Mesendoderm (in vitro differentiated cells): ENCODE measurements around the gene ROBO2.

ENCODE experiments used
- DNase-seq: peaks from one replicate; pipeline ENCODE4 v3.0.0; 2013
- H2AK5ac ChIP-seq: 2 replicates; pipeline ENCODE4 v1.6.1; 2013; ENCODE audit warnings: low read length, inconsistent platforms
- H2BK120ac ChIP-seq: 2 replicates; pipeline ENCODE4 v1.6.1; 2013; ENCODE audit warnings: low read depth, mild to moderate bottlenecking, low read length, moderate library complexity, mixed read lengths
- H2BK15ac ChIP-seq: replicated peaks from 2 replicates; pipeline ENCODE4 v1.6.1; 2013; ENCODE audit warnings: low read depth, mild to moderate bottlenecking, moderate library complexity
- H2BK5ac ChIP-seq: 2 replicates; pipeline ENCODE4 v1.6.1; 2013; ENCODE audit warnings: low read length, inconsistent platforms
- H3K18ac ChIP-seq: 2 replicates; pipeline ENCODE4 v1.6.1; 2013; ENCODE audit warnings: mild to moderate bottlenecking, low read length, mixed read lengths
- H3K23ac ChIP-seq: one replicate; pipeline ENCODE4 v1.6.1; 2013; ENCODE audit warnings: low read length
- H3K27ac ChIP-seq: 2 replicates; pipeline ENCODE4 v1.5.1; 2013; ENCODE audit warnings: low read depth, mild to moderate bottlenecking, inconsistent platforms, low read length, moderate library complexity
- H3K27me3 ChIP-seq: 2 replicates; pipeline ENCODE4 v1.6.1; 2013; ENCODE audit warnings: low read length, control low read depth, mild to moderate bottlenecking, inconsistent platforms; ENCODE audit not compliant: insufficient read depth, poor library complexity
- H3K36me3 ChIP-seq: 2 replicates; pipeline ENCODE4 v1.6.1; 2013; ENCODE audit warnings: low read length, inconsistent platforms; ENCODE audit not compliant: control insufficient read depth, insufficient read depth
- H3K4ac ChIP-seq: one replicate; pipeline ENCODE4 v1.6.1; 2013; ENCODE audit warnings: low read depth, mild to moderate bottlenecking, low read length, moderate library complexity
- H3K4me1 ChIP-seq: 2 replicates; pipeline ENCODE4 v1.6.1; 2013; ENCODE audit warnings: low read depth, low read length, inconsistent platforms; ENCODE audit not compliant: control insufficient read depth
- H3K4me2 ChIP-seq: 2 replicates; pipeline ENCODE4 v1.6.1; 2013; ENCODE audit warnings: low read length
- H3K4me3 ChIP-seq: 2 replicates; pipeline ENCODE4 v1.5.1; 2013; ENCODE audit warnings: mild to moderate bottlenecking, low read length
- H3K56ac ChIP-seq: one replicate; pipeline ENCODE4 v1.6.1; 2013; ENCODE audit warnings: low read length
- H3K79me1 ChIP-seq: 2 replicates; pipeline ENCODE4 v1.6.1; 2013; ENCODE audit warnings: low read length, inconsistent platforms
- H3K79me2 ChIP-seq: 2 replicates; pipeline ENCODE4 v1.6.1; 2013; ENCODE audit warnings: mild to moderate bottlenecking, low read length; ENCODE audit not compliant: control insufficient read depth, insufficient read depth
- H3K9ac ChIP-seq: 2 replicates; pipeline ENCODE4 v1.6.1; 2013; ENCODE audit warnings: low read length, inconsistent platforms
- H4K5ac ChIP-seq: one replicate; pipeline ENCODE4 v1.6.1; 2013; ENCODE audit warnings: low read length
- H4K8ac ChIP-seq: one replicate; pipeline ENCODE4 v1.6.1; 2013; ENCODE audit warnings: low read depth, mild to moderate bottlenecking, control low read depth, low read length, moderate library complexity
- WGBS: extraction: QIAGEN DNeasy Blood & Tissue Kit; methylation state at CpG from one replicate; pipeline ENCODE4 v1.1.7; 2013; ENCODE audit warnings: low lambda C conversion rate, missing lambda C conversion rate; ENCODE audit not compliant: insufficient coverage; ENCODE audit errors: extremely low coverage; 5-methylcytosine and 5-hydroxymethylcytosine counted together

Gene ROBO2

GRCh38 chr3:77190374-77190773, 150.5 kb downstream of the ROBO2 start:
- no peak overlapping the region for H2BK5ac ChIP-seq
- no peak overlapping the region for H4K5ac ChIP-seq
- no peaks in the 10 kb centered on the region for H3K79me1 ChIP-seq
- H3K4me3 ChIP-seq: no peak overlapping the region
- no peak overlapping the region for H2BK15ac ChIP-seq
- H3K56ac ChIP-seq: no peak overlapping the region
- no peak overlapping the region for H3K4ac ChIP-seq
- no peaks in the 10 kb centered on the region for H3K27me3 ChIP-seq
- H3K9ac ChIP-seq: no peak overlapping the region
- no peaks in the 10 kb centered on the region for H3K79me2 ChIP-seq
- H3K4me1 ChIP-seq: no peaks in the 10 kb centered on the region
- H3K36me3 ChIP-seq: no peaks in the 10 kb centered on the region
- H3K18ac ChIP-seq: no peak overlapping the region
- H4K8ac ChIP-seq: no peak overlapping the region
- H3K23ac ChIP-seq: no peak overlapping the region
- no peak overlapping the region for H3K27ac ChIP-seq
- H2AK5ac ChIP-seq: no peak overlapping the region
- no peak overlapping the region for H3K4me2 ChIP-seq
- WGBS: no CpG with 5 or more reads among the region's 3 CpGs
- no peak overlapping the region for H2BK120ac ChIP-seq
- no peak for DNase-seq

- Histone ChIP-seq H2BK15ac (no peak overlapping the region), H3K4me1 (no peaks in the 10 kb centered on the region), H3K18ac (no peak overlapping the region), H3K9ac (no peak overlapping the region), H3K56ac (no peak overlapping the region), H2BK5ac (no peak overlapping the region), H3K79me1 (no peaks in the 10 kb centered on the region), H3K27ac (no peak overlapping the region), H3K36me3 (no peaks in the 10 kb centered on the region), H3K27me3 (no peaks in the 10 kb centered on the region), H4K5ac (no peak overlapping the region), H2BK120ac (no peak overlapping the region), H2AK5ac (no peak overlapping the region), H3K4me3 (no peak overlapping the region), H3K4me2 (no peak overlapping the region), H3K79me2 (no peaks in the 10 kb centered on the region), H3K4ac (no peak overlapping the region), H4K8ac (no peak overlapping the region), H3K23ac (no peak overlapping the region)
- no peak for DNase-seq
- no CpG with 5 or more reads among the region's 4 CpGs for WGBS
Measured at GRCh38 chr3:77191014-77191413, 151.1 kb downstream of the ROBO2 start.

GRCh38 chr3:77191640-77192039, 151.7 kb downstream of the ROBO2 start:
- no peak overlapping the region for H3K27ac ChIP-seq
- H2BK5ac ChIP-seq: no peak overlapping the region
- no peak overlapping the region for H3K18ac ChIP-seq
- no peaks in the 10 kb centered on the region for H3K27me3 ChIP-seq
- H2BK15ac ChIP-seq: no peak overlapping the region
- no CpG with 5 or more reads among the region's 3 CpGs for WGBS
- no peak overlapping the region for H3K4ac ChIP-seq
- no peak overlapping the region for H3K23ac ChIP-seq
- no peak overlapping the region for H3K56ac ChIP-seq
- peak; percentile 4 for DNase-seq
- H3K9ac ChIP-seq: no peak overlapping the region
- H3K79me2 ChIP-seq: no peaks in the 10 kb centered on the region
- H2BK120ac ChIP-seq: no peak overlapping the region
- H3K4me3 ChIP-seq: no peak overlapping the region
- H2AK5ac ChIP-seq: no peak overlapping the region
- no peak overlapping the region for H4K5ac ChIP-seq
- H3K4me2 ChIP-seq: no peak overlapping the region
- H3K4me1 ChIP-seq: no peaks in the 10 kb centered on the region
- H3K79me1 ChIP-seq: no peaks in the 10 kb centered on the region
- H4K8ac ChIP-seq: no peak overlapping the region
- no peaks in the 10 kb centered on the region for H3K36me3 ChIP-seq

DNA sequence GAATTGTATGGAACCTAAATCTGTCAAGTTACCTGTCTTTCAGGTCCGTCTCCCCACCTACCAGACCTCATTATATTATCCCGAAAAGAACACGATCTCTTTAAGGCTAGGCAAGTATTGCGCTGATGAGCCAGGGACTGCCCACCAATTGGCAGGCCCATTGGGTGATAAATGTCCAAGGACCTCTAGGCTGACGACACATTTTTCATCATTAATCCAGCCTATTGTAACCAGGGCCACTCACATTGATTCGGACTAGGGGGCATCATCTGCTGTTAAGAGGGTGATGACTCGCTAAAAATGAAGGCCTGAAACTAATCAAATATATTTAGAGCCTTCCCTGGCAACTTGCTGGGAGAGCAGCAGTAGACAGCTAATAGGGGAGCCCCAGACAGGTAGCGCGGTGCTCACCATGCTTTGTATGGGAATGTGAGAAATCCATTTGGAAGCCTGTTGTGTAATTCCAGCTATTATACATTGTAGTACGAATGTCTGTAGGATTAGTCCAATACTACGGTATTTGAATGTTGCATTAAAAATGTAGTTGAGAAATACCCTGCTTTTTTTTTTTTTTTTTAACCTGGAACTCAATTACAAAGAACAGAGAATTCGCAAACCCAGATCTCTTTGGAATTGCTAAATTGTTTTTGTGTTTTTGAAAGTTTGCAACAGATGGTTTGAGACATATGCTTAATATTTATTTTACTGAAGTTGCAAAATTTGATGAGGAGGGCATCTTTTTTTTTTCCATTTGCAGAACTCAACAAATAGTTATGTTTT, 156.1 kb downstream of the ROBO2 start:
- Histone ChIP-seq H2BK5ac (no peak overlapping the region), H3K18ac (no peak overlapping the region), H2BK15ac (no peak overlapping the region), H3K4me1 (no peaks in the 10 kb centered on the region), H4K5ac (no peak overlapping the region), H3K27ac (no peak overlapping the region), H3K79me2 (no peaks in the 10 kb centered on the region), H3K27me3 (no peaks in the 10 kb centered on the region), H2BK120ac (no peak overlapping the region), H3K4me3 (no peak overlapping the region), H3K36me3 (no peaks in the 10 kb centered on the region), H2AK5ac (no peak overlapping the region), H3K56ac (no peak overlapping the region), H3K4me2 (no peak overlapping the region), H3K79me1 (no peaks in the 10 kb centered on the region), H4K8ac (no peak overlapping the region), H3K23ac (no peak overlapping the region), H3K4ac (peak overlapping the region; percentile 36), H3K9ac (no peak overlapping the region)
- DNase-seq: no peak
- WGBS: no CpG with 5 or more reads among the region's 12 CpGs

- Histone ChIP-seq H2AK5ac (no peak overlapping the region), H3K4ac (no peak overlapping the region)
Measured at GRCh38 chr3:77197408-77197807, 157.5 kb downstream of the ROBO2 start.

DNA sequence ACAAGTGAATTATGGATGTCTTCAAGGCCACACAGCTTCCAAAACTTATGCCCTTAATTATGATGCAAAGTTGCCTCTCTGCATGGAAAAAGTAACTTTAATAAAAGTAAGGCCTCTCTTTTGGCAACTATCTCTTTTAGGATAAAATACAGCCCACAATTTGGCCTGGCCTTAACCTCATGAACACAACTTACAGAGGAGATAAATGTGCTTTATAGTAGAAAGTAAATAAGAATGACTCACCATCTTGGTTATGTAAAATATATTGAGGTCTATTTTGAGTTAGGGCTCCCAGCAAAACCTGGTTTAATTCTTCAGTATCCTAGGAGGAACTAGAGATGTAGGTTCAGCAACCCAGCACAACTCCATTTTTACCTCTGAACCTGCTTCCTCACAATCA, 164.0 kb downstream of the ROBO2 start:
- no peak overlapping the region for H3K23ac ChIP-seq
- no peak overlapping the region for H3K9ac ChIP-seq
- H2BK5ac ChIP-seq: no peak overlapping the region
- no peak overlapping the region for H4K8ac ChIP-seq
- H3K27me3 ChIP-seq: no peaks in the 10 kb centered on the region
- H3K4me1 ChIP-seq: no peaks in the 10 kb centered on the region
- H3K4me2 ChIP-seq: no peak overlapping the region
- H2BK15ac ChIP-seq: no peak overlapping the region
- no peak overlapping the region for H2AK5ac ChIP-seq
- no peak overlapping the region for H2BK120ac ChIP-seq
- no peaks in the 10 kb centered on the region for H3K79me1 ChIP-seq
- no peak overlapping the region for H3K18ac ChIP-seq
- no peak overlapping the region for H3K27ac ChIP-seq
- no peak for DNase-seq
- H3K4me3 ChIP-seq: no peak overlapping the region
- H4K5ac ChIP-seq: no peak overlapping the region
- H3K79me2 ChIP-seq: no peaks in the 10 kb centered on the region
- no peak overlapping the region for H3K56ac ChIP-seq
- no peaks in the 10 kb centered on the region for H3K36me3 ChIP-seq
- no peak overlapping the region for H3K4ac ChIP-seq

More at GRCh38 chr3:77197408-77197807, 157.5 kb downstream of the ROBO2 start:
- no peak for DNase-seq
- WGBS: no CpG with 5 or more reads among the region's 2 CpGs
- H3K79me1 ChIP-seq: no peaks in the 10 kb centered on the region
- no peak overlapping the region for H2BK120ac ChIP-seq
- no peaks in the 10 kb centered on the region for H3K4me1 ChIP-seq
- no peak overlapping the region for H3K4me3 ChIP-seq
- H2BK5ac ChIP-seq: no peak overlapping the region
- no peak overlapping the region for H3K9ac ChIP-seq
- H4K5ac ChIP-seq: no peak overlapping the region
- no peak overlapping the region for H3K27ac ChIP-seq
- H3K27me3 ChIP-seq: no peaks in the 10 kb centered on the region
- H3K36me3 ChIP-seq: no peaks in the 10 kb centered on the region
- no peak overlapping the region for H3K18ac ChIP-seq
- H3K4me2 ChIP-seq: no peak overlapping the region
- H3K56ac ChIP-seq: no peak overlapping the region
- H4K8ac ChIP-seq: no peak overlapping the region
- H3K79me2 ChIP-seq: no peaks in the 10 kb centered on the region
- H2BK15ac ChIP-seq: no peak overlapping the region
- H3K23ac ChIP-seq: no peak overlapping the region
